Adrenal gland (tissue), 5 donors: ENCODE measurements around the gene MAT1A.

Source experiments
- POLR2A ChIP-seq, 2 donors: fragments of 450-650 bp; IDR thresholded peaks; one replicate each; pipeline ENCODE4 v1.6.1; 2017; ENCODE audit warnings: antibody characterized with exemption in 2 of 2, mild to moderate bottlenecking in 2 of 2, moderate library complexity in 1 of 2
- TF ChIP-seq, protein P1 (sequence below), 6 experiments: fragments of 450-650 bp in 4 of 6; fragments of 200-600 bp in 2 of 6; sonication (generic) in 1 of 6; IDR thresholded peaks; 1 replicate in 5 of 6; 2 replicates in 1 of 6; pipeline versions ENCODE4 v1.5.1 to v1.8.0; 2016 to 2021; ENCODE audit warnings: antibody characterized with exemption in 6 of 6, mild to moderate bottlenecking in 2 of 6, moderate library complexity in 1 of 6
- donor health status: DM: no; HTN: no; CAD: no.

DNA sequence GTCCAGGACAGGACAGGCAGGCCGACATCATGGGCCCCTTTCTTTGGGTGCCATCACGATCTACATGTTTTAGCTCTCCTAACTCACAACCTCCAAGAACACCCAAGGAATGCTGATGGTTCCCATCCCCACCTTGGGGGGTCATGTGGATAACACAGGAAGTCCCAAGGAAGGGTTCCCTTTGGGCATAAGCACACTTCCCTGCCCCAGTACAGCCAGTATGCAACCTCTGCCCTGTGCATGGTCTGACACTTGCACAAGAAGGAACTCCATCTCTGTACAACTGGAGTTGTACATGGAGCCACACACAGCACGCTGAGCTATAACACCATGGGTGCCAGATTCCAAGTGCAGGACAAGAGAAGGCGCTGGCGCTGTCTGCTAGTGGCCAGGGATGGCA is 11.0 kb downstream of the MAT1A start:
- TF ChIP-seq, protein P1, sequence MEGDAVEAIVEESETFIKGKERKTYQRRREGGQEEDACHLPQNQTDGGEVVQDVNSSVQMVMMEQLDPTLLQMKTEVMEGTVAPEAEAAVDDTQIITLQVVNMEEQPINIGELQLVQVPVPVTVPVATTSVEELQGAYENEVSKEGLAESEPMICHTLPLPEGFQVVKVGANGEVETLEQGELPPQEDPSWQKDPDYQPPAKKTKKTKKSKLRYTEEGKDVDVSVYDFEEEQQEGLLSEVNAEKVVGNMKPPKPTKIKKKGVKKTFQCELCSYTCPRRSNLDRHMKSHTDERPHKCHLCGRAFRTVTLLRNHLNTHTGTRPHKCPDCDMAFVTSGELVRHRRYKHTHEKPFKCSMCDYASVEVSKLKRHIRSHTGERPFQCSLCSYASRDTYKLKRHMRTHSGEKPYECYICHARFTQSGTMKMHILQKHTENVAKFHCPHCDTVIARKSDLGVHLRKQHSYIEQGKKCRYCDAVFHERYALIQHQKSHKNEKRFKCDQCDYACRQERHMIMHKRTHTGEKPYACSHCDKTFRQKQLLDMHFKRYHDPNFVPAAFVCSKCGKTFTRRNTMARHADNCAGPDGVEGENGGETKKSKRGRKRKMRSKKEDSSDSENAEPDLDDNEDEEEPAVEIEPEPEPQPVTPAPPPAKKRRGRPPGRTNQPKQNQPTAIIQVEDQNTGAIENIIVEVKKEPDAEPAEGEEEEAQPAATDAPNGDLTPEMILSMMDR (IDR thresholded peaks at IDR 0.05), result no peak
- no peak for TF ChIP-seq POLR2A (IDR thresholded peaks at IDR 0.05)
